ENCODE results near the gene CEP104.

CEP104 gene

DNA sequence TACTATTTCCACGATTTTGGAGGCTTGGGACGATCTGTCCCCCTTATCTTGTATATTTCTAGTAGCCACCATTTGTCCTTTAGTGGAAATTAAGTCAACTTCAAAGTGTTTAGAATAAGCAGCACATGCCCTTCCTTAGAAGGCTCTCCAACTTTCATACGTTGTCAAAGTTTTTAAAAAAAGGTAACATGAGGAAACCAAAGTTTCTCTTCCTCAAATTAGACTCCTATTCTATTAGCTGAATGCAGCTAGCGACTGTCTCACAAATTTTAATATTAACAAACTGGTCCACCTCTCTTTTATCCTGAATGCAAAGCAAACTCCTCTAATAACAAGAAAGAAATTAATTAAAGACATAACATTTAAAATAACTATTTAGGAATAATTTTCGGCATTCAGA lies 36.2 kb upstream of the CEP104 start:
- no peak for DNase-seq

DNA sequence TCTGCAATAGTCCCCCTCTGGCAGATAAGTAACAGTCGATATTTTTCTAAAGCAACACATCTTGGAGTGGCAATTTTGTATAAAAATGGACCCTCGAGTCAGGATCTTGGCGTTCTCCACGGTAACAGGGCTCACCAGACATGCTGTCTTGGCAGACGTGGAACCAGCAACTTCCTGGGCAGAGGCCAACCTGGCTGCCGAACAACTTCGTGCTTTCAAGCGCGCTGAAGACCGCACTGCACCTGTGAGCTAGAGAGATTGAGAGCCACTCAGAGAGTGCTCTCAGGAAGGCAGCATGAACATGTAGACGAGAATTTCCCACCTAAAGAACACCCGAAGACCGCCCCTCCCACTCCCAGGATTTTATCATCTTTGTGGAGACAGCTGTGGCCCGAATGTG lies 35.7 kb upstream of the CEP104 start:
- no peak for DNase-seq

DNA sequence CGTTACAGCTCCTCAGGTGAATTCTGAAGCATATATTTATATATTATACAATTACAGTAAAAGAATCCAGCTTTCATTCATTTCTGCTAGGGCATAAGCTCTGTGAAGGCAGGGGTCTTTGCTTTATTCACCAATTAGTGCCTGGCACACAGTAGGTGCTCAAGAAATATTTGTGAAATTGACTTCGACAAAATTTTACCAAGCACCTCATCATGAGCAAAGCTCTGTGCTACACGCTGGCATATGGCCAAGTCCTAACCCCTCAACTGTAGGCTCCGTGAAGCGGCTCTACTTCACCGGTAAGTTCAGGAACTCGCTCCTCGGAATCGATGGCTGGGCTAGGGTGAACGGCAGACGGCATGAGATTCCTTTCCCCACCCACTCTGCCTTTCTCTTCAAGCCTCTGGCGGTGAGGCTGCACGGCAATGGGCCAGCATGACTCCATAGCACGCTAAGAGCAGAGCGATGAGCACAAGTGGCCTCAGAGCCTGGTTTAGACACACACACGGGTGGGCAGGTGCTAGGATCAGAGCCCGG lies 34.4 kb upstream of the CEP104 start:
- DNase-seq: no peak

DNA sequence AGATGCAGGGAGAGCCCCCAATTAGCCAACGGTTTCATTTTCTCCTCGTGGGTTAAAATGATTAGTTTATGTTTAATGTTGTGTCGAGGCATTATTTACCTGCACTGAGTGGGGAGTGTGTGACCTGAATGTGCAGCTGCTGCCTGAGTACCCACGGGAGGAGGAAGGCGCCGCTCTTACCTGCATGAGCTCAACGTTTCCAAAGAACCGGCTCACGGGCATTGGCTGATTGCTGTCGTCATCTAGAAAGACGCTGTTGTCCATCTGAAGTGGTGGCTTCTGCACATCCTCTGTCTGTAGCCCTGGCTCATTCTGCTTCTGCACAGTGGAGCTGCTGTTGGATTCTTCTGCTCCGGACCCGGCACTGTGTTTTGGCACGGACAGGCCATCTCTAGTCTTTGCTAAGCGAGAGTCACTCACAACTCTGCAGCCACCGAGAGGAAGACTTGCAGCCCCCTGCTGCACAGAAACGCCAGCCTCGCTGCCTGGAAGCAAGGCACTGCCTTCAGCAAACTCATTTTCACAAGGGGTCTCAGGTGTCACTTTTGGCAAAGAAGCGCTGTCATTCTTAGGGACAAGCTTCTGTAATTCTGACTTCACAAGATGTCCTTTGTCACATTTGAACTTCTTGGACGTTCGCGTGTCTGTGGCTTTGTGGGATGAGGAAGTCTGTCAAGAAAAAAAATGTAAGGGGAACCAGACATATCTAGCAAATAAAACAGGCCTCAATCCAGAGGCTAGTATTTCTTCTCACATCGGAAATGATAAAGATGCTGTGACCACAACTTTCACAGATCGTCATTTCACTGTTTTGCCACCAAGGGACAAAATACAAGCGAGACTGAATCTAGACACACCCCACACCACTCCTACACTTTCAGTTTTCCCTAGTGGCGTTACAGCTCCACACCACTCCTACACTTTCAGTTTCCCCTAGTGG lies 33.6 kb upstream of the CEP104 start:
- no peak for DNase-seq

DNA sequence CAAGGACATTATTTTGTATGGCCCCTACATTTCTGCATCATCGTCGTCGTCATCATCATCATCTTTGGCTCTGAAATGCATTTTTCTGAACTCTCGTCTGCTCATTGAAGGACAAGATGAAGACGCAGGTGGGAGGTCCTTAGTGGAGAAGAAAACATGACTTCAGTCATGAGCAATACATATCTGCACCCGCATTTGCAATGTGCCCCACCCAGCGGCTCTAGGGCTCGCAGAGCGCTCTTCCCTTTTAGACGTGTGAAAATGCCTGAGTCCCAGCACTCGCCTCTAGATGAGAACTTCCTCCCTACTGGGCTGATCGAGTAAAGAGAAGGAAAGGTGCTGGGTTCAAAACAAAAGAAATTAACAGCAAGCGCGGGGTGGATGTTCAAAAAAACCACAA lies 32.9 kb upstream of the CEP104 start:
- no peak for DNase-seq

DNA sequence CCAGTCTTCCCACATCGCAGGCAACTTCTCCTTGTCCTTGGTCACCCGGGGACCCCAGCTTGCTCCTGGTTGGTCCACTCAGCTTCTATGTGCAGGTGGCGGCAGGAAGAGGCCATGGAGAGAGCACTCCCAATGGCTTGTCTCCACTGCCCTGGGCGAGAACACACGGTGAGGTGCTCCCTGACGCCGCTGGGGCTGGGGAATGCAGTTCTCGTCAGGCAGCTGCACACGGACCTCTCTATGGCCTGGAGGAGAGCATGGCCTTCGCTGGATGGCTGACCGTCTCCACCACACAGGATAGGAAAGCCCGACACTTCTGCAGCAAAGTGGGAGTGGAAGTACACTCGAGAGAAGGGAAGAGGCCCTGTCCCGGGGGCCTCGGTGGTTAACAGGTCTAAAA lies 31.3 kb upstream of the CEP104 start:
- DNase-seq: no peak

DNA sequence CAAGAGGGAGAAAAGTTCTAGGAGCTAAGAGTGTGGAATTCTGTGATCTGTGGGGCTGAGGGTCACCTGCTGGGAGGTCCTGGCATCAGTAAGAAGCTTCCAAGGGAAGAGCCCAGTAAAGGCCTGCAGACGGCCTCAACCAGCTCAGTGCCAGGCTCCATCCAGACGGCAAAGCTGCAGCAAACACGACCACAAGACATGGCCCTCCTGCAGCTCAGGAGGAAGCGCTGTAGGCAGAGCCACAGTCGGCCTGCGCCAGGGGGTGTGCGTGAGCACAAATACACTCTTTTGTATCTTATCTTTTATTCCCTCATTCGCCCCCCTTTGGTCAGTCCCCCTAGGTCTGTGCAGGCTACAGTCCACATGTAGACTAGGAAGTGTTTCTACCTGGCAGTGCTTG lies 29.7 kb upstream of the CEP104 start:
- DNase-seq: no peak

DNA sequence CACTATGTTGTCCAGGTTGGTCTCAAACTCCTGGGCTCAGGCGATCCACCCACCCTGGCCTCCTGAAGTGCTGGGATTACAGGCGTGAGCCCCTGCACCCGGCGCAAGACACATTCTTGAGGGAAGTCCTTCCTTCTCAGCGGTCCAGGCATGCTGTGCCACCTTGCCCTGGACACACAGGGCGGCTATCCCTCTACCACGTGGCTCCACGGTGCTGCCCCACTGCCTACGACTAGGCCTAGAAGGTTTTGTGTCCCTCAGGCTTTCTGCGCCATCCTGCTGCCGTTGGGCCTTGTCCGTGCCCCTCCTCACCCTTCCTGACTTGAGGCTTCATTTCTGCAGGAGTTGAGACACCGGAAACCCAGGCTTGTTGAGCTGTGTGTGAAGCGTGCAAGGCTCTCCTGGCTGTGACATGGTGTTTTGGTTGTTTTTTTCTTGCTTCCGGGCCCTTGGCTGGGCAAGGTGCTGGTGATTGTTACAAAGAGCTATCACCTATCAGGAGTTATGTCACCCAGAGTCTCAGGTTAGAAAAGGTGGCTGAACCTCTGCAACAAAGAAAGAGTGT lies 29.2 kb upstream of the CEP104 start:
- DNase-seq: no peak

DNA sequence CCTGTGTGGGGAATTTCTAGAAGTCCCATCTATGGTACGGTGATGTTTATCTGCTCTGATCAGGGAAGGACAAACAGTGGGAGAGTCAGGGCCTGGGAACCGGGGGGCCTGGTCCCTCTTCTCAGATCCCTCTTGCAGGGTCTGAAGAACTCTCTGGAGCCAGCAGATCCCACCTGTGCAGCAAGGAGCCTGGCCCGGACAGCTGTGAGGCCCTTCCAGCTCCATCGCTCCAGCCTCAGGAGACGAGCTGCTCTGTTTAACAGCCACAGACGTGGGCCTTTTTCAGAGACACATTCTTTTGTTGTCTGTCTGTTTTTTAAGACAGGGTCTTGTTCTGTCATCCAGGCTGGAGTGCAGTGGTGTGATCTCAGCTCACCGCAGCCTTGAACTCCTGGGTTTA lies 28.6 kb upstream of the CEP104 start:
- no peak for DNase-seq

DNA sequence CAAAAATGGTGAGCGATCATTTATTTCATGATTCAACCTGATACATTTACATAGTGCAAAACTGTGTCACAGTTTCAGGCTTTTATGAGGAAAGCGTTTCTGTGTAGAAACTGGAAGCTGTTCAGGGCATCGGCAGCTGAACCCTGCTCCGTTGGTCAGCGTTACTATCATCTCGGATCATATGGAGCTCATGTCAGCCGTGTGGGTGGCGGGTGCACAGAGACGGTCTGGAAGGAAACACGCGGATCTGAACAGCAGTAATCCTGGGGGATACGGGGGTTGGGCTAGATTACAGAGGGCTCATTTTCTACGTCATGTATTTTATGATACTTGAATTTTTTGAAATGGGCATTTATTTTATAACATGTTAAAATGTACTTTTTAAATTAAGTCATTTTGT lies 28.0 kb upstream of the CEP104 start:
- no peak for DNase-seq

DNA sequence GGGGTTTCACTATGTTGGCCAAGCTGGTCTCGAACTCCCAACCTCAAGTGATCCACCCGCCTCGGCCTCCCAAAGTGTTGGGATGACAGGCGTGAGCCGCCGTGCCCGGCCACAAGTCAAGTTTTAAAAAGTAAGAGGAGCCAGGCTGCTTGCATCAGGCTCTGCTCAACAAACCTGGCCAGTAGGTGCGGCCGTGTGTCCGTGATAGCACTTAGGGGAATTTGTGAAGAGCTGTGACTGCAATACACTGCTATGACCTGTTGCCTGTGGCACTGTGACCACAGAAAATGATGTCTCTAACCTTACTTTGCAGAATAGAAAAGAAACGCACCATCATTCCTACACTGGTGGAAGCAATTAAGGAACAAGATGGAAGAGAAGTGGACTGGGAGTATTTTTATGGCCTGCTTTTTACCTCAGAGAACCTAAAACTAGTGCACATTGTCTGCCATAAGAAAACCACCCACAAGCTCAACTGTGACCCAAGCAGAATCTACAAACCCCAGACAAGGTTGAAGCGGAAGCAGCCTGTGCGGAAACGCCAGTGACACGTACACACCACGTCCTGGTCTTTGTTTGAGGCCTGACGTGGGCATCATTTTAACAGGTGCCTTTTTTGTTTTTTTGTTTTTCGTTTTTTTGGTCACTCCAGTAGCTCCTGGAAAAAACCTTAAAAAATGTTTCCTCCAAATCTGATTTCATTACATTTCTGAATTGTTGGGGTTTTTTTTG lies 26.3 kb upstream of the CEP104 start:
- DNase-seq: no peak

DNA sequence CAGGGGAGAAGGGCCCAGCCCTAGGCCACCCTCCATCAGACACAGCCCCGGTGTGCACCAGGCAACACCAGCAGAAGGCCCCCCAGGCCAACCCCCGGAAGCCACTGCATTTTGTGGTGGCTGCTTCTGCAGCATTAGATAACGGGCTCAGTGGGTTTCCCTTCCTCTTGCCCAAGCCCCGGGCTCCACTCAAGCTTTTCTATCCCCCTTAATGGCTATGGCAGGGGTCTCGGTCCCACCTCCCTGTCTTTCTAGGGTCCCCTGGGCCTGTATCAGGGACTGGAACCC lies 24.1 kb upstream of the CEP104 start:
- DNase-seq: no peak

DNA sequence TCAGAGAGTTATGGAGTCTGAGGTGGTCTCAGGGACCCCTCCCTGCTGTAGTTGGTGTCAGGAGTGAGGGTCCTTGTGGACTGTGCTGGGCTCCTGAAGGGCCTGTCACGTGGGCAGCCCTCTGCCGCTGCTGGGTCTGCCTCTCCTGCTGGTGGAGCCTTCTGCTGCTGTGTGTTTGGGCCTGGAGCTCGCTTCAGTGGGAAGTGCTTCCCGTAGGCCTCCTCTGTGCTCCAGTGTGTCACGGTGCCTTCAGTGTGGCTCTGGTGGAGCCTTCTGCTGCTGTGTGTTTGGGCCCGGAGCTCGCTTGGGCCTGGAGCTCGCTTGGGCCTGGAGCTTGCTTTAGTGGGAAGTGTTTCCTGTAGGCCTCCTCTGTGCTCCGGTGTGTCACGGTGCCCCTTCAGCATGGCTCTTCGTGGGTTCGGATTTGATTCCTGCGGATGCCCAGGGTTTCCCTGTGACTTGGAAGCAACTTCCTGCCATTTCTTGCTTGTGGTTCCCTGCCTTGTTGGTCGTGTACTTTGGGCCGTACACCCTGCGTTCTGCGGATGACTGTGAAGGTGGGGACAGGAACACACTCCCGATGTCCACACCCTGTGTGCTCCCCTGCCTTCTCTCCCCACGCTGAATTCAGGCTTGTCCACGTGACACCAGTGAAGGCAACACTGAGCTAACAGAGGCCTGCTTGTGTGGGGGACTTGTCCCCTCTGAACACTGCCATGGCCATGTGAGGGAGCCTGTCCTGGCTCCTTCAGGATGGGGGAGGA lies 23.6 kb upstream of the CEP104 start:
- DNase-seq: no peak

DNA sequence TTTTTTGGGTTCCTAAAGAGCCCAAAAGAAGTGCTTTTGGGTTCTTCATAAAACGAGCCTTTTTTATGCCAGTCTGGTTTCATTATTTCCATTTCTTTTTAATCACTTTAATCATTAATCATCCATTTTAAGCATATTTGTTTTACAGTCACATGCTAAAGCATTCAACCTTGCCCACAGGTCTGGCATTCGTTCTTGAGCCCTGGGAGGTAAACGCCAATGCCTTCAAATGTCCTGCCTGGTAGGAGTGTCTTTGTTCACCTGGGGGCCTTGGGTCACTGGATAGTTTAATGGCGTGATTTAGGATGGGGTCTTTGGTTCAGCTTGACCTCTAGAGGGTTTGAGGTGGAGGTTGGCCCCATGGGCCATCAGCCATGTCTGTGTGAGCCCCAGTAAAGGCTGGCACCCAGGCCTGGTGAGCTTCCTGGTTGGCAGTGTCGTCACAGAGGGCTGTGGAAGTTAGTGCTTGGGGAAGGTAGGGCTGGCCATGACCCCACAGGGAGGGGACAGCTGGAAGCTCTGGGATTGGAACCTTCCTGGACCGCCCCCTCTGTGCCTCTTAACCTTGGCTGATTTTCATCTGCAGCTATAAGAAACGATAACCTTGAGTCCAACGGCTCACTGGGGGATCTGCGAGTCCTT lies 22.9 kb upstream of the CEP104 start:
- DNase-seq: no peak

DNA sequence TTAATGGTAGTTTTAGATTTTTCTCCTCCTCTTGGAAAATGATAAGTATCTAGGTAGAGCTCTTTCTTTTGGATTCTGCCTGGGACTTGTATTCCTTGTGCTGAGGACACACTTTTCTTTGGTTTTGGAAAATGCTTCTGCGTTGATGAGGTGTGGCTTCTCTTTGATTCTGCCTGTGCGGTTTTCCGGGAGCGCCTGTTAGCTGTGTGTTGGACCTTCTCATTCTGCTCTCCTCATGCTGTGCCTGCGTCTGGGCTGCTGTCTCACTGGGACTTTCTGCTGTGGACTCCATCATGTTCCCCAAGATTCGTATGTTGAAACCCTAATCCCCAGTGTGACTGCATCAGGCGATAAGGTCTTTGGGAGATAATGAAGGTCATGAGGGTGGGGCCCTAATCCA lies 22.1 kb upstream of the CEP104 start:
- no peak for DNase-seq

DNA sequence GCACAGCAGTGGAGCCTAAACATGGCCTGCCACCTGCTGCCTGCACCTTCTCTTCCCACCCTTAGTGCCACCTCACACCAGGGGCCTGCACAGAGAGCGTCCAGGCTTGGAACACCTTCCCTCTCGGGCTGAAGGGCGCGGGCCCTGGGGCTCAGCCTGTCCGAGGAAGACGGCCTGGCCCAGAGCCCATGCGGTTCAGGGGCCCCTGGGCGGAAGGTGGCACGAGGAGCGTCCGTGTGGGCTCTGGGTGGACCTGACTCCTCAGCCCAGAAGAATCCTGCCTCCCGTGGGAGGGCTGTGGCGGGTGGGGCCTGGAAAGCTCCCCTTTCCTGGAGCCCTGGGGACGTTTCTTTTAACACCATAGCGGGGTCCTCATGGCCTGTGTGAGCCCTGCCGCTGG lies 19.7 kb upstream of the CEP104 start:
- no peak for DNase-seq

DNA sequence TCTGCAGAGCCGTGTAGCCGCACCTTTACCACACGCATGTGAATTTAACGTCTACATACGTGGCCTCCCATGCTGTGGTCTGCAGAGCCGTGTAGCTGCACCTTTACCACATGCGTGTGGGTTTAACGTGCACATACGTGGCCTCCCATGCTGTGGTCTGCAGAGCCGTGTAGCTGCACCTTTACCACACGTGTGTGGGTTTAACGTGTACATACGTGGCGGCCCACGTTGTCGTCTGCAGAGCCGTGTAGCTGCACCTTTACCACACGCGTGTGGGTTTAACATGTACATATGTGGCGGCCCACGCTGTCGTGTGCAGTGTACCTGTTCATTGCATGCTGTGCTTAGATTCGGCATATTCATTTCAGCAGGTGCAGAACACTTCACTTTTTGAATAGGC lies 17.7 kb upstream of the CEP104 start:
- no peak for DNase-seq

DNA sequence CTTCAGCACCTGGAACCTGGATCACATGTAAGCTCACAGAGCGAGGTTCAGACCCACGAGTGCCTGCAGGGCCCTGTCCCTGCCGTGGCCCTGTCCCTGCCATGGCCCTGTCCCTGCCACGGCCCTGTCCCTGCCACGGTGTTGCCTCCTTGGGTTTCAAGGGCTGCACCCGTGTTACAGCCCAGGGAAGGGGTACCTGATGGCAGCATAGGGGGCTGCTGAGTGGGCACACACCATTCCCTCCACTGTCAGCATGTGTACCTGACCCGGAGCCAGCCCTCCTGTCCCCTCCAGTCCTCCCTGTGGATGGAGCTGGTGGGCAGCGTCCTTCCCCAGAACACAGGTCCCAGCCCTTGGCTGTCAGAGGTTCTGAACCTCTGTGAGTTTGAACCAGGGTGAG lies 15.5 kb upstream of the CEP104 start:
- no peak for DNase-seq

DNA sequence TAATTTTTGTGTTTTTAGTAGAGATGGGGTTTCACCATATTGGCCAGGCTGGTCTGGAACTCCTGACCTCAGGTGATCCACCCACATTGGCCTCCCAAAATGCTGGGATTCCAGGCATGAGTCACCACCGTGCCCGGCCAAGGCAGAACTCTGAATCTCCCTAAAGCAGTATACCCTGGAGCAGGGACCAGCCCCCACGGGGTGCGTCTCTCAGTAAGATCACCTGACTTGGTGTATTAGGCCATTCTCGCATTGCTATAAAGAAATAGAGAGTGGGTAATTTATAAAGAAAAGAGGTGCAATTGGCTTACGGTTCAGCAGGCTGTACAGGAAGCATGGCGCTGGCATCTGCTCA lies 14.4 kb upstream of the CEP104 start:
- DNase-seq: no peak

DNA sequence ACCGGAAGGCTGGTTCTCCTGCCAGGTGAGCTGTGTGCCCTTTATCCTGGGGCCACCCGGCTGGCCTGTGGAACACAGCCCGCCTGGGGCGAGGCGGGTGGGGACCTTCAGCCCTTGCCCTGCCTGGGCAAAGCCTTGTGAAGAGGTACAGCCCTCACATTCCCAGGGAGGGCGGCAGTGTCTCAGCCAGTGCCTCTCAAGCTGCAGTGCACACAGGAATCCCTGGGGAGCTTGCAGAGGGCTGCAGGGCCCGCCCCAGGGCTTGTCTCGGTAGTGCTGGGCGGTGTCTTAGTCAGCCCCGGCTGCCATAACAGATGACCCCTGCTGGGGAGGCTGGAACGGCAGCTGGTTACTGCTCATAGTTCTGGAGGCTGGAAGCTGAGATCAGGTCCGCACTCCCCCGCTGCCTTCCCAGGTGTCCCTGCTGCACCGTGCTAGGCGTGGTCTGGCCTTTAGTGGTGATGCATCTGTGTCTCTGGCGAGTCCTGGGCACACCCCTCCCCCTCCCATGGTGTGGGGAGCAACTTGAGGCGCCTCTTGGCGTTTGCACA lies 12.8 kb upstream of the CEP104 start:
- DNase-seq: no peak

DNA sequence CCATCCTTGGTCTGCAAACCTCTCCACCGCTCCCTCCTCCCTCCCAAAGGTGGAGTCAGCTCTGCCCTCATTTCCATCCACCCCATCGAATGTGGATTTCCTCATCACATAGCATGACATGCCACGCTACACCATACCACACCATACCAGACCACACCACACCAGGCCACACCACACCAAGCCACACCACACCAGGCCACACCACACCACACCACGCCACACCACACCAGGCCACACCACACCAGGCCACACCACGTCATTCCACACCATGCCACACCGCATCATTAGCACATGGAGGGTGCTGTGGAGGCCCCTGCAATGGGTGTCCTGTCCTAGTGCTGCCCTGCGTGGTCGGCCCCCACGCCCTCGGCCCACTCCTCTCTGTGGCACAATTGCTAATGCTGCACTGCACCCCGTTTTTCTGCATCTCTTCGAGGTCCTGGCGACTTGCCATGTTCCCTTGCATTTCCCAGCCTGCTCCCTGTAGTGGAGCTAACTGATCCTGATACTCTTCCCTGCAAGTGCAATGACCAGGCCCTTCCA lies 11.5 kb upstream of the CEP104 start:
- DNase-seq: no peak

DNA sequence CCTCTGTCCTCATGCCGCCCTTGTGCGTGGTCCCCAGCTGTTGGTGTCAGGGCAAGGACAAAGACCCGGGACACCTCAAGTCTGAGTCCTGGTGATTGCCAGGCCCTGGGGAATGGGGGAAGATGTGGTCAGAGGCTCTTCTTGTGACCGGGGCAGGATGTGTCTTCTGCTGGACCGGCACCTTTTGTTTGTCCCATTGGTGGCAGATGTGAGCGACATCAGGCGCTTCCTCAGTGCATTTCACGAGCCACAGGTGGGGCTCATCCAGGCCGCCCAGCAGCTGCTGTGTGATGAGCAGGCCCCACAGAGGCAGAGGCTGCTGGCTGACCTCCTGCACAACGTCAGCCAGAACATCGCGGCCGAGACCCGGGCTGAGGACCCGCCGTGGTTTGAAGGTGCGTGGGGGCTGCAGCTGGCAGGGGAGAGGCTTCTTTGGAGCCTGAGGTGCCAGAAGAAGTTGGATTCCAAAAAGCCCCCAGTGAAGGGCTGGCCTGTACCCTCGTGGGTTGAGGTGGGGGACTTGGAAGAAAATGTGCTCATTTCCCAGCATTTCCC lies 8.7 kb upstream of the CEP104 start:
- no peak for DNase-seq
